ENCODE data around the gene SND1.

GRCh38 chr7:127872122-127872521, 220.1 kb downstream of the SND1 start:
- TF ChIP-seq CTCF (IDR thresholded peaks at IDR 0.05): no peak
- TF ChIP-seq POLR2A (IDR thresholded peaks at IDR 0.05): no peak
